Measurements from ENCODE around the gene MFSD8. TPM values are rescaled to one million over a fixed set of nuclear protein-coding genes. Genes with fewer than 3 reads are reported as not detected.

MFSD8 gene
- total RNA-seq, 1 donor from 2014 or later = 20.9 TPM

DNA sequence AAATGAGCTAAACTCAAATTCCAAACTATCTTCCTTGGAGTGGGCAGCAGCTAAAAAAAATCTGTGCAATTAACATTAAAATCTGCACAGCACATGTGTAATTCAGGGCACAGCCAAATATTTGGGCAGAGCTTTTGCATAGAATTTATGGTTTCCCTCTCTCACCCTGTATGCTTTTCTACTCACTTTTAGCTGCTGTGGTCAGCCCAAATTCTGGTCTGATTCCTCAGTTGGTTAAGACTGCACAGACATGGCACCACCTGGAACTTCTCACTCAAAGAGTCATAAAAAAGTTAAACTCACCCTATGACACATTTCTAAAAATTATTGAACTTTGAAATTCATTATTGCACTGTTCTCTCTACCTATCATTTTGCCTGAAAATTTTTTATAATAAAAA is 89.2 kb downstream of the MFSD8 start:
- H3K27me3 ChIP-seq (ENCODE audit: low read depth) = no peaks in the 10 kb centered on the region
- H3K36me3 ChIP-seq = no peaks in the 10 kb centered on the region
- ATAC-seq (no peak), DNase-seq (no peak)
- no peak overlapping the region for H3K27ac ChIP-seq
- TF ChIP-seq, protein P1, sequence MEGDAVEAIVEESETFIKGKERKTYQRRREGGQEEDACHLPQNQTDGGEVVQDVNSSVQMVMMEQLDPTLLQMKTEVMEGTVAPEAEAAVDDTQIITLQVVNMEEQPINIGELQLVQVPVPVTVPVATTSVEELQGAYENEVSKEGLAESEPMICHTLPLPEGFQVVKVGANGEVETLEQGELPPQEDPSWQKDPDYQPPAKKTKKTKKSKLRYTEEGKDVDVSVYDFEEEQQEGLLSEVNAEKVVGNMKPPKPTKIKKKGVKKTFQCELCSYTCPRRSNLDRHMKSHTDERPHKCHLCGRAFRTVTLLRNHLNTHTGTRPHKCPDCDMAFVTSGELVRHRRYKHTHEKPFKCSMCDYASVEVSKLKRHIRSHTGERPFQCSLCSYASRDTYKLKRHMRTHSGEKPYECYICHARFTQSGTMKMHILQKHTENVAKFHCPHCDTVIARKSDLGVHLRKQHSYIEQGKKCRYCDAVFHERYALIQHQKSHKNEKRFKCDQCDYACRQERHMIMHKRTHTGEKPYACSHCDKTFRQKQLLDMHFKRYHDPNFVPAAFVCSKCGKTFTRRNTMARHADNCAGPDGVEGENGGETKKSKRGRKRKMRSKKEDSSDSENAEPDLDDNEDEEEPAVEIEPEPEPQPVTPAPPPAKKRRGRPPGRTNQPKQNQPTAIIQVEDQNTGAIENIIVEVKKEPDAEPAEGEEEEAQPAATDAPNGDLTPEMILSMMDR (IDR thresholded peaks at IDR 0.05) = no peak
- intact Hi-C loops (cut with DNase I) = no loop called here
- H3K9me3 ChIP-seq = no peaks in the 10 kb centered on the region
- H3K4me1 ChIP-seq = peaks cover 12% of the 10 kb centered on the region
- no peak overlapping the region for H3K4me3 ChIP-seq

GRCh38 chr4:127870688-127871087 is 94.3 kb downstream of the MFSD8 start:
- no peak overlapping the region for H3K4me3 ChIP-seq
- no peaks in the 10 kb centered on the region for H3K27me3 ChIP-seq (ENCODE audit: low read depth)
- no peaks in the 10 kb centered on the region for H3K36me3 ChIP-seq
- peaks cover 14% of the 10 kb centered on the region for H3K4me1 ChIP-seq
- H3K27ac ChIP-seq = no peak overlapping the region
- ATAC-seq = peak; percentile 71 to 87
- H3K9me3 ChIP-seq = no peaks in the 10 kb centered on the region
- TF ChIP-seq, protein P1 (IDR thresholded peaks at IDR 0.05) = no peak
- DNase-seq = no peak
- intact Hi-C loops (cut with DNase I) = no loop called here

DNA sequence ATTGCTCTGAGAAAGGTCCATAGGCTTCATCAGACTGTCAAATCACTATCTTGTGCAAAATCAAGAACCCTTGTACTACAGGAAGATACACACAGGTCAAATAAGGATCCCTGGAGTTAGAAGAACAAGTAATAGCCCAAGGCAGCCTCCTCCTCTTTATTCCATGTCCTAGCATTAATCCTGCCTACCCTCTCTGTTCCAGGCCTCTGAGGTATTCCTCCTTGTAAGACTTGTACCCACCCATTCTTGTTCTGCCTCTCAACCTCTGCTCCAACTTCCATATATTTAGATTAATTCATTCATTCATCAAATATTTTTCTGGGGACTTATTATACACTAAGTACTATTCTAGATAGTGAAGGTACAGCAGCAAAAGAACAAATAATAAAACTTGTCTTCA is 94.7 kb downstream of the MFSD8 start:
- H3K9me3 ChIP-seq = no peaks in the 10 kb centered on the region
- DNase-seq = no peak
- ATAC-seq = peak in 1 of 2 donors; percentile 11
- H3K27me3 ChIP-seq (ENCODE audit: low read depth) = no peaks in the 10 kb centered on the region
- H3K27ac ChIP-seq = no peak overlapping the region
- intact Hi-C loops (cut with DNase I) = no loop called here
- H3K4me3 ChIP-seq = no peak overlapping the region
- H3K36me3 ChIP-seq = no peaks in the 10 kb centered on the region
- H3K4me1 ChIP-seq = peaks cover 14% of the 10 kb centered on the region
- TF ChIP-seq, protein P1 (IDR thresholded peaks at IDR 0.05) = no peak

DNA sequence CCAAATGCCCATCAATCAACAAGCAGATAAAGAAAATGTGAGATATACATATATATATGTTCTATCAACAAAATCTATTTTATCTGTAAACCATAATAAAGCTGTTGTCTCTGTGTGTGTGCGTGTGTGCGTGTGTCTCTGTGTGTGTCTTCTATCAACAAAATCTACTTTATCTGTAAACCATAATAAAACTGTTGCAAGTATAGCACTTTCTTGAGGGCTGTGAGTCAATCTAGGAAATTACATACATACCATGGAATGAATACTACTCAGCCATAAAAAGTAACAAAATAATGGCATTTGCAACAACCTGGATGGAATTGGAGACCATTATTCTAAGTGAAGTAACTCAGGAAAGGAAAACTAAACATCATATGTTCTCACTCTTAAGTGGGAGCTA is 96.8 kb downstream of the MFSD8 start:
- no peak overlapping the region for H3K27ac ChIP-seq
- TF ChIP-seq, protein P1 (IDR thresholded peaks at IDR 0.05) = no peak
- no peak for DNase-seq
- H3K4me1 ChIP-seq = peaks cover 14% of the 10 kb centered on the region
- ATAC-seq = no peak
- H3K4me3 ChIP-seq = no peak overlapping the region
- no peaks in the 10 kb centered on the region for H3K9me3 ChIP-seq
- H3K36me3 ChIP-seq = no peaks in the 10 kb centered on the region
- intact Hi-C loops (cut with DNase I) = no loop called here
- no peaks in the 10 kb centered on the region for H3K27me3 ChIP-seq (ENCODE audit: low read depth)

Other genes starting within 250 kb of the MFSD8 start
- gene SLC25A31, start 234.8 kb downstream of the MFSD8 start, total RNA-seq = not detected
- gene HSPA4L, start 182.9 kb downstream of the MFSD8 start, total RNA-seq = 3.0 TPM
- 2.0 TPM for gene PLK4, start 84.3 kb downstream of the MFSD8 start, total RNA-seq
- 12.6 TPM for gene ABHD18, start 233 bp upstream of the MFSD8 start, total RNA-seq
- gene LARP1B, start 96.1 kb upstream of the MFSD8 start, total RNA-seq = 13.2 TPM